Stimulated activated CD4-positive, alpha-beta T cell treated with anti-CD3 and anti-CD28 coated beads, Interleukin-4, amount 100 ng/mL, for 4 hours (primary cell): ENCODE results near the gene ZNF335.
"Not testable (repeated sequence)": the region's sequence is repeated elsewhere in the genome, so short reads cannot be mapped to it uniquely, and the experiment has no call there.

ENCODE experiments used
- DNase-seq, 2 experiments: peaks; one replicate each; pipeline ENCODE4 v3.0.0-alpha.2; 2020

ZNF335 gene

DNA sequence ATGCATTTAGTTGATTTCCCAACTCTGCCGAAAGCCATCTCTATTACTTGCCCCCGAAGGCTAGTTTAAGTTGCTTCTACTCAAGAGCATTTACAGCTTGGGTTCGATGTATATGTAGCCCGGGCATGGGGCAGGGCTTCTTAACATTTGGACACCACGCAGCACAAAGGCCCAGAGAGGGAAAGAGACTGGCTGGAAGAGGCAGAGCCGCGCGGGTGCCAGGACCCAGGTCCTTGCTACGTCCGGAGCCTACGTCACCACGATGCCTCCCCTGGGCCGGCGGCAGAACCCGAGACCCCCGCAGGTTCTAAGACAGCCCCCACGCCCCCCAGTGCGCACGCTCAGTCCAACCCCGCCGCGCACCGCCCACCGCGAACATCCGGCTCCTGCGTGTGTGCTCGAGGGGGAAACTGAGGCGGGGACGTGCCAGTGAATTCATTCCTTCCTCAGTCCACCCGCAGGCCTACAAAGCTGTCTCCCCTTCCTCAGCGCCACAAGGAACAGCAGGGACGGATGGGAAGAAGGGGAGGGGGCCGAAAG, 37.9 kb downstream of the ZNF335 start:
- peak in 1 of 2 experiments; percentile 67 for DNase-seq

DNA sequence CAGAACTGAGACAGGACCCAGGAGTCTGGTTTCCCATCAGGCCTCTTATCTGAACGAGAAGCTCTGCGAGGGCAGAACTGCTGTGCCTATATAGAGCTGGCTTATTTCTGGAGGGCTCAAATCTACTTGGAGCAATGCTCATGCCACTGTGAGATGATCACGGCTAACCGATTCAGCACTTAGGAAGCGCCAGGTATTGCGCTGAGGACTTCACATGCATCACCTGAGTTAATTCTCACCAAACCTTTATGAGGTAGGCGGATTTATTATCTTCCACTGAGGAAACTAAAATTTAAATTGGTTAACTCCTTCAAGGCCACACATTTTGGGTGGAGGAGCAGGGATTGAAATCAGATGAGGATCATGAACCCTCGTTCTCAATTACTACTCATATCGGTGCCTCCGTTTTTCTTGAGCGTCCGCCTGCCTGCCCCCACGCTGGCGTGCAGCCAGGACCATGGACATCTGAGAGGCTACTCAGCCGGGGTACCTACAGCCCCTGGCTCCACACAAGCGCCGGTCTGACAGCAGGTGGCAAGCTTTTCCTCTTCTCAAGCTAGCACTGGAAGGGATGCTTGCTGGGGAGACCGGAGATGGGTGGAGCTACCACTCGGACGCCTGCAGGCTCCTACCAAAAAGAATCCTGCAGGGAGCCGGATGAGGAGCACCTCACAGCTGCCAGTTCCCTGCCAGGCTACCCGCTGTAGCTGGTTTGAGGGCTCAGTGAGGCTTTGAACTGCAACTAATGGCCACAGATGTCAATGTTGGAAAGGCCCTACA, 38.5 kb downstream of the ZNF335 start:
- DNase-seq, result peak; percentile 46 to 55

DNA sequence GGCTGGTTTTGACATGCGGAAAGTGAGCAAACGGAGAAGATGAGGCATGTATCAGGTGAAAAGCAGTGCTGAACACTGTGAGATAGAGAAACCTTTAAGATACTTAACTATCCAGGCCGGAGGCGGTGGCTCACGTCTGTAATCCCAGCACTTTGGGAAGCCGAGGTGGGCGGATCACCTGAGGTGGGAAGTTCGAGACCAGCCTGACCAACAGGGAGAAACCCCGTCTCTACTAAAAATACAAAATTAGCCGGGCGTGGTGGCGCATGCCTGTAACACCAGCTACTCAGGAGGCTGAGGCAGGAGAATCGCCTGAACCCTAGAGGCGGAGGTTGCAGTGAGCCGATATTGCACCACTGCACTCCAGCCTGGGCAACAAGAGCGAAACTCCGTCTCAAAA, 40.3 kb downstream of the ZNF335 start:
- DNase-seq, result not testable (repeated sequence)

DNA sequence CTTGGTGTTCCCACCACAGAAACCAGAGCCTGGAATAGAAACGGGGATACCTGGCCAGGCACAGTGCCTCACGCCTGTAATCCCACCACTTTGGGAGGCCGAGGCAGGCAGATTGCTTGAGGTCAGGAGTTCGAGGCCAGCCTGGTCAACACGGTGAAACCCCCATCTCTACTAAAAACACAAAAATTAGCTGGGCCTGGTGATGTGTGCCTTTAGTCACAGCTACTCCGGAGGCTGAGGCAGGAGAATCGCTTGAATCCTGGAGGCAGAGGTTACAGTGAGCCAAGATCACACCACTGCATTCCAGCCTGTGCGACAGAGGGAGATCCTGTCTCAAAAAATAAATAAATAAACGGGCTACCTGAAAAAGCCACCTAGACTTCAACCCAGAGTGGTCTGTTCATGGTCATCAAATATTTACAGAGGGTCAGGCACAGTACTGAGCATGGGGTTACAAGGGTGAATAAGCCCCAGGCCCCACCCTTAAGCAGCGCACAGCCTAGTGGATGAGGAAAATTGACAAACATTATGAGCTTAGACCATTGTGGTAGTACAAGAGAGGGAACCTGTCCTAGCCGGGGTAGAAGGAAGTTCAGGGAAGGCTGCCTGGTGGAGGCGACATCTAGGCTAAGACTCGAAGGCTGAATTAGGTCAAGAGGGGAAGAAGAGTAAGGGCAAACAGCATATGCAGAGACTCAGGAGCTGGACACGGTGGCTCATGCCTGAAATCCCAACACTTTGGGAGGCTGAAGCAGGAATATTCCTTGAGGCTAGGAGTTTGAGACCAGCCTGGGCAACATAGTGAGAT, 44.7 kb downstream of the ZNF335 start:
- no peak for DNase-seq

DNA sequence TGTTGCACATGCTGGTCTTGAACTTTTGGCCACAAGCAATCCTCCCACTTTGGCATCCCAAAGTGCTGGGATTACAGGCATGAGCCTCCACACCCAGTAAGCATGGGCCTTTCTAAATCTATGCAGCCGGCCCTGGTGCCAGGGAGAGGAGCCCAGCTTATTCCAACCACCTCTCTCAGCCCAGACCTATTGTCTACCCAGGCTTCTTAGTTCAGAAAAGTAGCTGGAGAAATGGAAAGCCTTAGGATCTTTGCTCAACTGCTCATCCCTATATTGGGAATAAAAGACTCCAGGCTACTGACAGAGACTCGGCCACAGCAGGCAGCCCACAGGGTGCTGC, 45.3 kb downstream of the ZNF335 start:
- no peak for DNase-seq

DNA sequence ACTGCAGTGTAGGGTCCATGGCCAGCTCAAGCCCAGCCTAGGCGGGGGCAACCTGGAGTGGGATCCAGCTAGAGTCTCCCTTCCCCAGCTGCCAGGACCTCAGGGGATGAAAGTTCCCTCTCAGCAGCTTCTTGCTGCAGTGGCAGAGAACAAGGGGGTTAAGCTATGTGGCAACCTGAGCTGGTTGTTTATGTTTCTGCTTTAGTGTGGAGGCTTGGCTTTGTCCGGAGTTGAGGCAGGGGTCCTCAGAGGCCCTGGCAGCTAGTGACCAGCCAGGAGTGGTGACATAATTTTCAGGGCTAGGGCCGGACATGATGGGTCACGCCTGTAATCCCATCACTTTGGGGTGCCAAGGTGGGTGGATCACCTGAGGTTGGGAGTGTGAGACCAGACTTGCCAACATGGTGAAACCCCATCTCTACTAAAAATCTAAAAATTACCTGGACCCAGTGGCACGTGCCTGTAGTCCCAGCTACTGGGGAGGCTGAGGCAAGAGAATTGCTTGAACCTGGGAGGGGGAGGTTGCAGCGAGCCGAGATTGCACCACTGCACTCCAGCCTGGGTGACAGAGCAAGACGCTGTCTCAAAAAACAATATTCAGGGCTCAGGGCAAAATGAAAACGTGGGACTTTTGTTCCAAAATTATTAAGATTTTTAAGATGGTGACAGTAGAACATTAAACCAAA, 46.0 kb downstream of the ZNF335 start:
- no peak for DNase-seq

DNA sequence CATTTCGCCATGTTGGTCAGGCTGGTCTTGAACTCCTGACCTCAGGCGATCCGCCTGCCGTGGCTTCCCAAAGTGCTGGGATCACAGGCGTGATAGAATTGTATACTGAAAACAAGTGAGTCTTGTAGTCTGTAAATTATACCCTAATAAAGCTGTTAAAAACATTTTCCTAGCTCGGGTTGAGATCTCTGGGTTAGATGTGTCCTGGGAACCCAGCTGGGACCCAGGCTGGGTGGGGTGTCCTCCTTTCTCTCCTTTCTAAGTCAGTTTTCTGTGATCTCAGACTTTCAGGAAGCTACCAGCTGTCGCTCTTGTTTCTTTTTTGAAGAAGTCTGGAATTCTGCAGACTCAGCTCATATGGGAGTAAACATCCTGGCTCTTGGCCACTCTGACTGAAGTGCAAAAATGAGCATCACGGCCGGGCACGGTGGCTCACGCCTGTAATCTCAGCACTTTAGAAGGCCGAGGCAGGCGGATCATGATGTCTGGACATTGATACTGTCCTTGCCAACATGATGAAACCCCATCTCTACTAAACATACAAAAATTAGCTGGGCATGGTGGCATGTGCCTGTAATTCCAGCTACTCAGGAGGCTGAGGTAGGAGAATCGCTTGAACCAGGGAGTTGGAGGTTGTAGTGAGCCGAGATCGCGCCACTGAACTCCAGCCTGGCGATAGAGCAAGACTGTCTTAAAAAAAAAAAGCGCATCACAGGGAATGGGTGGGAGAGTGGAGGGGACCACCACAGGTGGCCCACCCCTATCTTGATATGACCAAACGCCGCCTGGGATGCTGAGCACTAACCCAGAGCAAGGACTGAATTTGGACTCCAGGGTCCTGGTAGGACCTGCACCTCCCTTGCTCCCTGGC, 47.4 kb downstream of the ZNF335 start:
- no peak for DNase-seq

DNA sequence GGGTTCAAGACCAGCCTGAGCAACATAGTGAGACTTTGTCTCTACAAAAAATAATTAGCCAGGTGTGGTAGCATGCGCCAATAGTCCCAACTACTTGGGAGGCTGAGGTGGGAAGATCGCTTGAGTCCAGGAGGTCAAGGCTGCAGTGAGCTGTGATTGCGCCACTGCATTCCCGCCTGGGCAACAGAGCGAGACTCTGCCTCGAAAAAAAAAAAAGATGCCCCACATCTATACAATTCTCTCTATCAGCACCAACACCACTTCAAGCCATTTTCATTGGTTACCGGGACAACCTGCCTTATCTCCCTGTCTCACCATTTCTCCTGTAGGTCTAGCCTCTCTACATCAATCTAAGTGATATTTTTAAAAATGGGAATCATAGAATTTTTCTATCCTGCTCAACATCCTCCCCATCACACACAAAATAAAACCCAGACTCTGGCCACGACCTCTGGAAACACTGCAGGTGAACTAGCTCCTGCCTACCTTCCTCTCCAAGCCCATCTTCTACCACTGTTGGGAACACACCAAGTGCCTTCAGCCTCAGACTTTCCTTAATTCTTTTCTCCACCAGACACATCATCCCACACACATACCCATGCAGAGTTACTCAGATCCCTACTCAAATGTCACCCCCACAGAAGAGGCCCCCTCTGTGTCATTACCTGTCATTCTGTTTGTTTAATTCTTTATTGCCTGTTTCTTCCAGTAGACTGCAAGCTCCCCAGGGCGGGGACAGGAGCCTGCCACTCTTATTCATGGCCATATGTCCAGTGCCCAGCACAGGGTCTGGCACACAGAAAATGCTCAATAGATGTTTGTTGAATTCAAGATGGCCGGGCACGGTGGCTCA, 50.4 kb downstream of the ZNF335 start:
- no peak for DNase-seq

DNA sequence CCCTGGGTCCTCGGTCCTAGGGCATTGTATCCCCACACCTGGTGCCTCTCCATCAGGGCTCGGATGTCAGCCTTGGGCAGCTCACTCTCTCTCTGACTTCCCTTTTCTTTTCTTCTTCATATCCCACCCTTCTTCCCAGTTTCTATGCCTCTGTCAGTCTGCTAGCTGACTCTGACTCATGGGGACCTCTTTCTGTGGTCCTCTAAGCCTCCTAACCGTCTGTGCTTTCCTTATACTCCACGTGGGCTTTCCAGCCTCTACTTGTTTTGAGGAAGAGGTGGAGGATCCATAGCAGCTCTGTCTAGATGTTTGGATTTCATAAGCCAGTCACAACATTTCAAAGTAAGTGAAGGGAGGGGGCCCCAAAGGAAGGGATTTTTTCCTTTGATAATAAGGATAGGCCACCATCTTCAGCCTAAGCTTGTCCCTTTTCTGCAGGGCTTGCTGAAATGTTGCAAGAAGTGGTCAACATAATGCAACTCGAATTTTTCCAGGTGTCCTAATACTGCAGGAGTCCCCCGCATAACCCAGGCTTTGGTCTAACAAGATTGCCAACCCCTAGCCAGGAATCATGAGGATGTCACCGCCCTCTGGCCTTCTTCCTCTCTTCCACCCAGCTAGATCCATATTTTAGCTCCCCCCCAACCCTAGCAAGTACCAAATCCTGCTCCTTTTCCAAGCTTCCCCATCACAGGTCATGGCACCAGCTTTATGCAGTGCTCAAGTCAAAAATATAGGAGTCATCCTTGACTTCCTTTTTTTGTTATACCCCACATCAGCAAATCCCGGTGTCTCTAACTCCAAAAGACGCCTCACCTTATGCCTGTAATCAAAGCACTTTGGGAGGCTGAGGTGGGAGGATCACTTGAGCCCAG, 51.3 kb downstream of the ZNF335 start:
- DNase-seq, result no peak

DNA sequence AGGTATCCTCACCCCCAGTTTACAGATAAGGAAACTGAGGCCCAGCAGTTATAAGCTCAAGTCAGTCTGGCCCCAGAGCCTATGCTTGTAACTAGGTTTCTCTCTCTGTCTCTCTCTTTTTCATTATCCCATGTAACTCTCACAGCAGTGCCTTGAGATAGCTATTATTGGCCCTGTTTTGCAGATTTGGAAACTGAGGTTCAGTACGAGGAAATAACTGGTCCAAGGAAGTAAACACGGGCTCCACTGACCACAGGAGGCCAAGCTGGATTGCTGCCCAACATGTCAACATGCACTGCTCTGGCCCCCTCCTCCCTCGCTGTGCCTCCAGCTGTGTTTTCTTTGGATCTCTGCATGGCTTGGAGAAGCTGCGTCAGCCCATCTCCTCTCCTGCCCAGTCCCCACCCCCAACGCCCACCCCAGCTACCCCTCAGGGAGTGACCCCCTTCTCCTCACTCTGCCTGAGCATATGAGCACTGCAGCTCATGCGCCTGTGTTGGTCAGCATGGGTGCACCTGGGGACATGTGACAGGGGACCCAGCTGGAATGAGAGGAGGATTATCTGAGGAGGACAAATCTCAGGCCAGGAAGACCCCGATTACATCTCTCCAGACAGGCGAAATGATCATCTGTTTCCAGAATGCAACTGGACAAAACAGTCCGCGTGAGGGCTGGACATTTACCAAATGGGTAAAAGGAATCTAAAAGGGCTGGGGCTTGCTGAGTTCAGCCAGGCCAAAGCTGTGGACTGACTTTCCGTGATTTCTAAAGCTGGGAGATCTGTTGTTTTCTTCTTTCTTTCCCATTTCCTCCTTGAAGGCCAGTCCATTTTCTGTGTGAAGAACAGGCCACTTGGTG, 52.2 kb downstream of the ZNF335 start:
- no peak for DNase-seq

DNA sequence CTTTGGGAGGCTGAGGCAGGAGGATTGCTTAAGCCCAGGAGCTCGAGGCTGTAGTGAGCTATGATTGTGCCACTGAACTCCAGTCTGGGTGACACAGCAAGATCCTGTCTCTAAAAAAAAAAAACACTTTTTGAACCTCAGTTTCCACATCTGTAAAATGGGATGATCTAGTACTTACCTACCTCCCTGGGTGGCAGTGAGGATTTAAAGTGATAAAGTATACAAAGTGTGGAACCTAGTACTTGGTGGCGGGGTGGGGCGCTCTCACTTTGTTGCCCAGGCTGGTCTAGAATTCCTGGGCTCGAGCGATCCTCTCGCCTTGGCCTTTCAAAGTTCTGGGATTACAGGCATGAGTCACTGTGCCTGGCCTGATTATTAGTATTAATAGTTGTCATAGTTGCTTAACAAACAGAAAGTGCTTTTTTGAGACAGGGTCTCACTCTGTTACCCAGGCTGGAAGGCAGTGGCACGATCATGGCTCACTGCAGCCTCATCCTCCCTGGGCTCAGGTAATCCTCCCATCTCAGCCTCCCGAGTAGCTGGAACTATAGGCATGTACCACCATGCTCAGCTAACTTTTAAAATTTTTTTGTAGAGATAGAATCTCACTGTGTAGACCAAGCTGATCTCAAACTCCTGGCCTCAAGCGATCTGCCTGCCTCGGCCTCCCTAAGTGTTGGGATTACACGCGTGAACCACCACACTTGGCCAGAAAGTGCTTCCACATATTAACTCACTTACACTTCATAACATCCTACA, 53.0 kb downstream of the ZNF335 start:
- DNase-seq, result no peak

DNA sequence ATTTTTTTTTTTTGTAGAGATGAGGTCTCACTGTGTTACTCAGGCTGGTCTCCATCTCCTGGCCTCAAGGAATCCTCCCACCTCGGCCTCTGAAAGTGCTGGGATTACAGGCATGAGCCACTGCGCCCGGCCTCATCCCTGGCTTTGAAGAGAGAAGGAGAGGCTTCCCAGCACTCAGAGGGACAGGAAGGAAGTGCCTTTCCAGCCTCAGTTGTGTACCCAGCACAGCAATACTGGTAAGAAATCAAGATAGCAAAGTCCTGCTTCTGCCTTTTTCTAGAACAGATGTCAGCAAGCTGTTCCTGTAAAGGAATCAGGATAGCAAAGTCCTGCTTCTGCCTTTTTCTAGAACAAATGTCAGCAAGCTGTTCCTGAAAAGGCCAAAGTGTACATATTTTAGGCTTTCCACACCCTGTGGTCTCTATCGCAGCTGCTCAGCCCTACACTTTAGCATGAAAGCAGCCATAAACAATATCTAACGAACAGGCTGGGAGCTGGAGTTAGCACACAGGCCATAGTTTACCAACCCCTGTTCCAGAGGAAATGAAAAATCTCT, 53.7 kb downstream of the ZNF335 start:
- no peak for DNase-seq

DNA sequence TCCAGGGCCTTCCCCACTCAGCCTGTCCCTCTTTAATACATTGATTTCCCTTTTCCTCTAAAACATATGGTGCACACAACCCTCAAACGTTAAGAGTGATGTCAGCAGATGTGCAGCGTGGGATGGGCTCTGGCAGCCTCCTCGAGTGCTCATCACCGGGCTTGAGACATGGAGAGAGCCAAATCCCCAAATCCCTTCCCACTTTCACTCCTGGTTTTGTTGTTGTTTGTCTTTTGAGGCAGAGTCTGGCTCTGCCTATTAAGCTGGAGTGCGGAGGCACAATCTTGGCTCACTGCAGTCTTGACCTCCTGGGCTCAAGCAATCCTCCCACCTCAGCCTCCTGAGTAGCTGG, 54.2 kb downstream of the ZNF335 start:
- no peak for DNase-seq

DNA sequence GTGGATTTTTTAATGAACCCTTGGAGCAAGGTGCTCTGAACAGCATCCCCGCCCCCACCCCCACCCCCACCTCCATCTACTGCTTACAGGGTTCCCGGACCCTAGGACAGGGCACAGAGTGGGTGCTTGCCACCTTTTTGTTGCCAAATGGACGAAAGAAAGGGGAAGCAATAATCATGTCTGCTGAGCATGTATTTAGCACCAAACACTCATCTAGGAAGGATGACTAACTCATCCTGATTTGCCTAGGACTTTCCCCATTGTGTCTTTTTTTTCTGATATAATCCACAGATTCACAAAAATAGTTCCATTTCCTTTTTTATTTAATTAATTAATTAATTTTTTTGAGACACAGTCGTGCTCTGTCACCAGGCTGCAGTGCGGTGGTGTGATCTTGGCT, 58.9 kb downstream of the ZNF335 start:
- DNase-seq, result no peak

DNA sequence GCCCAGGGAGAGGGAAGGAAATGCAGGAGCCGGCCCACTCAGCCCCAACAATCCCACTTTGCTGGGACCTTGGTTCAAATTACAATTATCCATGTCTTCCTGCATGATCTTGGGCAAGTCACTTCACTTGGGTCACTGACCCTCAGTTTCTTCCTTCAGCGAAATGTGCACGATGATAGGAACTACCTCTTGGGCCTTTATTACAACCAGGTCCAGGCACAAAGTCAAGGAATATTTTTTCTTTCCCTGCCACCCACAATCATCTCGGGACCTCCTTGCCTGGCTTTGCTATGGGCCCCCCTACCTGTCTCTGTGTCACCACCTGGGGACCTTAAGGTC, 59.7 kb downstream of the ZNF335 start:
- DNase-seq, result no peak

DNA sequence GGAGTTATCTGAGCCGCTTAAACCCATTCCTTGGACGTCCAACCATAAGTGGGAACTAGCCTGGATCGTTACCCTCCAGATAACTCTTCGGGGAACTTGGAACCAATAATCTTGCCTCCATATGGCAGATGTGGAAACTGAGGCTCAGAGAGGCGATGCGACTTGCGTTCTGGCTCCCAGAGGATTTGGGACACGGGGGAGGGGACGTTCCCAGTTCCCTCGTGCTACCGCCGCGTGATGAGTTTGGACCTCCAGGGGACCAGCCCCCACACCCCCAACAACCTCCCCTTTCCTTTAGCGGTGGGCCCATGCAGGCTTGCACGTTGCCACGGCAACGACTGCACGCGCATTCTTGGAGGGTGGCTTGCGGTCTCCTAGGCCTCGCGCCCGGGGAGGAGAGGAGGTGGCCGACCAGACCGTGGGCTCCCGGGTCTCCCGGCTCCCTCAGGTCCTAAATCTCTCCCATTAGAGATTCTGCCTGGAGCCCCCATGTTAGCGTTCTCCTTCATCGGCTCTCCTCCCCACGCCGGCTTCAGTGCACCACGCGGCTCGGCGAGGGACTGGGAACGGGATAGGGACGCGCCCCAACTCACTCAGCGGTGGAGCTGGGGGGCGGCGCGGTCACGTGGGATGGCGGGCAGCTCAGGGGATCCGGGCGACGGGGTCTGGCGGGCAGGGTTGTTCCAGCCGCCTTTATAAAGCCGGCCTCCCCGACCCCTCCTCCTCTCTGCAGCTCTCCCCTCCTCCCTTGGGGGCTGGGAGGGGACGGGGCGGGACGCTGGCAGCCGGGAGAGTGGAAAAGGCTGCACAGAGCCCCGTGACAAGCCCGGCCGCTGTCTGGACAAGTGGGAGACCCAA, 60.3 kb downstream of the ZNF335 start, which contains the start of gene PLTP:
Gene PLTP (minus strand): TSS at position 670 of the 858 bp plus-strand sequence. CDS start 703 bp downstream, outside the sequence.
- DNase-seq, result no peak
